Heart right ventricle (tissue), 16 donors: ENCODE results near the gene SKI. TPM values are rescaled to one million over a fixed set of nuclear protein-coding genes. Genes with fewer than 3 reads are reported as not detected.

Experiments
- ATAC-seq, 8 donors: fragments of 200-7000 bp; cut with Tn5 transposase; one replicate each; pipeline ENCODE4 v1.9.1; 2020; ENCODE audit warnings: mild to moderate bottlenecking in 8 of 8, moderate library complexity in 8 of 8, moderate number of reproducible peaks in 1 of 8
- DNase-seq, 2 donors: peaks; one replicate each; pipeline ENCODE4 v3.0.0-alpha.2; 2020
- H3K27ac ChIP-seq, 10 donors: fragments of 200-600 bp; sonication (generic) in 2 of 10; one replicate each; pipeline versions ENCODE4 v1.5.0 to v1.8.0; 2020 to 2022; ENCODE audit warnings: mild to moderate bottlenecking in 3 of 10
- H3K27me3 ChIP-seq, 7 donors: fragments of 200-600 bp; one replicate each; pipeline ENCODE4 v1.8.0; 2021 to 2022; ENCODE audit warnings: mild to moderate bottlenecking in 2 of 7
- H3K36me3 ChIP-seq, 9 donors: fragments of 200-600 bp; sonication (generic) in 1 of 9; one replicate each; pipeline versions ENCODE4 v1.5.0 to v1.8.0; 2020 to 2022; ENCODE audit warnings: mild to moderate bottlenecking in 2 of 9
- H3K4me1 ChIP-seq, 9 donors: fragments of 200-600 bp; sonication (generic) in 1 of 9; one replicate each; pipeline versions ENCODE4 v1.5.0 to v1.8.0; 2020 to 2022; ENCODE audit warnings: mild to moderate bottlenecking in 4 of 9
- H3K4me3 ChIP-seq, 10 donors: fragments of 200-600 bp; sonication (generic) in 2 of 10; one replicate each; pipeline versions ENCODE4 v1.5.0 to v1.8.0; 2020 to 2022; ENCODE audit warnings: mild to moderate bottlenecking in 7 of 10, moderate library complexity in 2 of 10
- H3K9me3 ChIP-seq, 11 donors: fragments of 200-600 bp in 10 of 11; sonication (generic) in 2 of 11; one replicate each; pipeline versions ENCODE4 v1.5.0 to v1.8.0; 2013 to 2022; ENCODE audit warnings: mild to moderate bottlenecking in 2 of 11, control low read depth in 1 of 11, moderate library complexity in 1 of 11
- CTCF ChIP-seq, 9 donors: fragments of 200-600 bp; sonication (generic) in 2 of 9; IDR thresholded peaks; one replicate each; pipeline versions ENCODE4 v1.5.0 to v1.8.0; 2021 to 2022; ENCODE audit warnings: antibody characterized with exemption in 9 of 9, mild to moderate bottlenecking in 5 of 9, moderate library complexity in 1 of 9
- WGBS, 2 donors: extraction: QIAGEN DNeasy Blood & Tissue Kit; methylation state at CpG; one replicate each; pipeline ENCODE4 v1.1.7; 2013; ENCODE audit warnings: inconsistent platforms in 1 of 2; 5-methylcytosine and 5-hydroxymethylcytosine counted together
- intact Hi-C, 10 donors: fragments of 100-400 bp; cut with DNase I; formaldehyde crosslinking; loops; one replicate each; pipeline versions ENCODE4 v1.11.1 to v1.14.2; 2022
- polyA plus RNA-seq, 2 donors: library from polyadenylated mRNA; stranded (reverse); fragments of 200-250 nt; gene quantifications; one replicate each; pipeline ENCODE4 v1.2.3, GENCODE V29; 2013
- total RNA-seq, 10 donors: library from RNA; stranded (reverse); fragmentation: NEBNext Ultra II Directional in 3 of 10; extraction: Animal tissue kit (Norgen Biotek cat#: 25700) in 3 of 10; gene quantifications; one replicate each; pipeline versions ENCODE4 v1.2.1 to v1.2.4, GENCODE V29; 2021 to 2023
- donor health status: Arrhythmogenic right ventricular cardiomyopathy.
- donor health status: ischemic (EF 13 %, LVEDD 7.1; RV severe dilation, severe dysfunction).
- donor health status: healthy with polysubstance abuse.
- donor health status: DM: no; HTN: yes; CAD: no.
- donor health status: DM: no; HTN: no; CAD: no.
- donor health status: ischemic (EF 25% LVEDD 6.9; RV normal size, moderate dysfunction).
- donor health status: ischemic (EF 25% LVEDD 5.7; RV mildly dilated, moderate dysfunction).
- donor health status: healthy.
- donor health status: DM: yes; HTN: yes; CAD: no.
- donor health status: Ischemic cardiomyopathy.
- donor health status: ischemic (EF 35%, LVEDD 5.7; RV mildly dilated, moderate dysfunction).
- donor health status: nonischemic (EF 11% LVEDD 7.7; RV severe dilation, severe dysfunction).
- donor health status: DM: yes; HTN: yes; CAD: no.
- donor health status: PGD.
- donor health status: ischemic (EF 29% LVEDD 5.4; RV normal size, mild dysfunction).
- donor health status: nonischemic (EF 23%, LVEDD 6.1; RV moderate dilation, normal function).

Gene SKI
- total and polyA plus RNA-seq, 12 donors, result 13.8 to 50.9 (median 35.6) TPM

DNA sequence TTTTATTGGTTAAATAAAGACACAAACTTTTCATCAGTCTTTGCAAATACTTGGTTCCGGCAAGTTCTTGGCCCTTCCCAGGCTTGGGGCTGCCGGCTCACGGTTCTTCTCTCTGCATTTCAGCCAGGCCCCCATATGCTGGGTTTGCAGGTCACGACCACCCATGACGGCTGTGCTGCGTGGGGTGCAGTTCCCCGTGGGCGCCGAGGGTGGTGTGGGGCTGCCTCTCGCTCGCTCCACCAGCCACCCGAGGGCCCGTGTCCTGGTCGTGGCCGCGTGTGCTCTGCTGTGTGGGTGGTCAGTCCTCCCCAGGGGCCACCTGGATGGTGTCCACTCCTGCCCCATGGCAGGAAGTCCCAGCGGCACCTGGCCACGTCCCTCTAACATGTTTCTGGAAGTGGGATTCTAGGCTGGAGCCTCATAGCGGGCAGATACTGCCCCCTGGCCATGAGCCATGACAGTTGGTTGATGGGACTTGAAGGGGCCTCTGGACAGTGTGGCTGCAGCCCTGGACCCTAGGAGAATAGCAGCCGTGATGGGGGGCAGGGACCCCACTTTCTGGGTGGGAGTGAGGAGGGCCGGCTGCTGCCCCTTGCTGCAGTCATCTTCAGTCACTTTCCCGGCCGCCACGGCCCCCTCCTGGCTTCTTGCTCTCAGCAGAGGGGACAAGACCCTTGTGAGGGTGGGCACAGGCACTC lies 46.3 kb downstream of the SKI start:
- peaks cover 81 to 100% (median 98%) of the 10 kb centered on the region in 9 donors for H3K4me1 ChIP-seq
- H3K9me3 ChIP-seq, result no peaks in the 10 kb centered on the region
- H3K4me3 ChIP-seq, result no peak overlapping the region
- peak overlapping the region in 9 of 10 donors; percentile 1 to 80 (median 67) for H3K27ac ChIP-seq
- TF ChIP-seq CTCF (IDR thresholded peaks at IDR 0.05), result peak in 2 of 9 donors; percentile 5 to 17
- no peak for DNase-seq
- 68 to 78% methylated on average over 24 of the region's 24 CpGs for WGBS, 2 donors
- intact Hi-C loops, result no loop called here
- peaks cover 0 to 3% (median 0%) of the 10 kb centered on the region in 9 donors for H3K36me3 ChIP-seq
- no peaks in the 10 kb centered on the region for H3K27me3 ChIP-seq
- no peak for ATAC-seq

- Histone ChIP-seq H3K4me3 (peak overlapping the region in 1 of 10 donors; percentile 2), H3K27me3 (no peaks in the 10 kb centered on the region), H3K36me3 (peaks cover 0 to 3% (median 0%) of the 10 kb centered on the region in 9 donors), H3K27ac (peak overlapping the region in 9 of 10 donors; percentile 27 to 80 (median 67)), H3K4me1 (peaks cover 82 to 100% (median 100%) of the 10 kb centered on the region in 9 donors), H3K9me3 (no peaks in the 10 kb centered on the region)
- ATAC-seq (peak in 4 of 8 donors; percentile 5 to 20 (median 12)), DNase-seq (peak in 1 of 2 donors; percentile 20)
- WGBS, 2 donors, result 50 to 69% methylated on average over 21 of the region's 21 CpGs
- intact Hi-C loops, result loop anchor here in 2 of 10 donors (5.0 kb wide), 1 partner anchor 43 kb away; no protein-coding TSS in a partner anchor
- TF ChIP-seq CTCF (IDR thresholded peaks at IDR 0.05), result no peak
Observed at GRCh38 chr1:2274929-2275475, 46.9 kb downstream of the SKI start.

DNA sequence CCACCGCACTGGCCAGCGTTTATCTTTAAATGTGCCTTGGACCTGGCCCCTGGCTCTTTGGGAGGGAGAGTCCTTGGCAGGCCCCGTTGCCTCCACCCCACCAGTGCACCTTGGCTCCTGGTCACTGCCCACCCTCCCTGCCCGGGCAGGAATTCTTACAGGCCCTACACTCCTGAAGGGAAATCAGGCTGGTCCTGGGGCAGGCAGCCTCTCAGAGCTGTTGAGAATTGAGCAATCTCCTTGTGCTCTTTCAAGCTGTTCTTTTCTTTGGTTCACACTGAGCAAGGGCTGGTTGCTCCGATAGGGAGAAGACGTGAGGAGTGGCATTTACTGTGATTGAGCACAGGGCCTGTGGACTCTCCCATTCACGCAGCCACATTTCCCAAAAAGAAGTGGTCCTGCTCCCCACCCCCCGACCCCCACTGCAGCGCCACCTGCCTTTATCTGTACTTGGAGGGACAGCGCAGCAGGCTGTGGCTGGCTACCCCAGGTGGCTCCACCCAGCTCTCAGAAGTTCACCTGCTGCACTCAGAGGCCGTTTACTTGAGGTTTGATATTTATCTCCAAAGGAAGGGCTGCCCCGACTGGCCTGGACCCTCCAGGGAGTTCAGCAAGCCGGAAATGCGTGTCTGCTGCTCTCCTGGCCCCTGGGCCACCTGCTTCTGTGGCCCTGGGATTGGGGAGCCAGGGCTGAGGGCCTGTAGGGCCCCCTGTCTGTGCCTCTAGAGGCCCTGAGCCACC lies 47.8 kb downstream of the SKI start:
- intact Hi-C loops, result loop anchor here in 2 of 10 donors (5.0 kb wide), 1 partner anchor 44 kb away; no protein-coding TSS in a partner anchor
- Histone ChIP-seq H3K4me3 (no peak overlapping the region), H3K36me3 (peaks cover 0 to 3% (median 0%) of the 10 kb centered on the region in 9 donors), H3K9me3 (no peaks in the 10 kb centered on the region), H3K27ac (peak overlapping the region in 9 of 10 donors; percentile 1 to 80 (median 67)), H3K27me3 (no peaks in the 10 kb centered on the region), H3K4me1 (peaks cover 72 to 93% (median 91%) of the 10 kb centered on the region in 9 donors)
- WGBS, 2 donors, result 34 to 39% methylated on average over 14 of the region's 14 CpGs
- TF ChIP-seq CTCF (IDR thresholded peaks at IDR 0.05), result no peak
- DNase-seq, result peak in 1 of 2 donors; percentile 40
- ATAC-seq, result peak in 3 of 8 donors; percentile 11 to 46 (median 33)
